SU-DHL-6 (cell line): ENCODE measurements around the gene CCDC28A.

Experiments used
- CTCF ChIP-seq: fragments of 200-600 bp; sonication (generic); IDR thresholded peaks from one replicate; pipeline ENCODE4 v1.5.1; 2017; ENCODE audit warnings: antibody characterized with exemption, mild to moderate bottlenecking, low read length, moderate library complexity; ENCODE audit not compliant: insufficient read depth, poor library complexity, severe bottlenecking
- EZH2phosphoT487 ChIP-seq: fragments of 200-600 bp; sonication (generic), shearing (Covaris generic); conservative IDR thresholded peaks from 2 replicates; pipeline ENCODE4 v1.6.1; 2018; ENCODE audit warnings: mild to moderate bottlenecking, antibody characterized with exemption, low read length, moderate library complexity, mixed read lengths

- no peak for TF ChIP-seq CTCF
- TF ChIP-seq EZH2phosphoT487, result no peak
These were observed 51.0 kb downstream of the CCDC28A start for GRCh38 chr6:138824482-138825144.
